Activated T-helper 1 cell treated with Interleukin-2 at 50 U/mL for 16 hours (primary cell): ENCODE measurements around the gene TRIM38.

ENCODE experiments used
- DNase-seq: peaks from one replicate; pipeline ENCODE4 v3.0.0-alpha.2; 2020; ENCODE audit warnings: low read depth

TRIM38 gene

GRCh38 chr6:26026833-26027490, 64.4 kb downstream of the TRIM38 start:
- DNase-seq = peak; percentile 77

- no peak for DNase-seq
Measured at GRCh38 chr6:26027491-26028211, 65.0 kb downstream of the TRIM38 start.

- no peak for DNase-seq
Measured at GRCh38 chr6:26028212-26028745, 65.7 kb downstream of the TRIM38 start.

- no peak for DNase-seq
Measured at GRCh38 chr6:26028746-26029569, 66.4 kb downstream of the TRIM38 start.

GRCh38 chr6:26029570-26029856, 66.9 kb downstream of the TRIM38 start:
- no peak for DNase-seq

GRCh38 chr6:26029857-26030653, 67.5 kb downstream of the TRIM38 start:
- DNase-seq = no peak

GRCh38 chr6:26030716-26031115, 68.1 kb downstream of the TRIM38 start:
- no peak for DNase-seq

- DNase-seq = no peak
Measured at GRCh38 chr6:26031151-26031594, 68.6 kb downstream of the TRIM38 start.

GRCh38 chr6:26031595-26032339, 69.2 kb downstream of the TRIM38 start:
- peak; percentile 61 for DNase-seq

GRCh38 chr6:26032340-26033084, 69.9 kb downstream of the TRIM38 start:
- DNase-seq = no peak

- peak; percentile 31 for DNase-seq
Measured at GRCh38 chr6:26033085-26033940, 70.7 kb downstream of the TRIM38 start.

GRCh38 chr6:26033941-26034354, 71.3 kb downstream of the TRIM38 start:
- no peak for DNase-seq

- no peak for DNase-seq
Measured at GRCh38 chr6:26034905-26035304, 72.3 kb downstream of the TRIM38 start.
